GM19351 (cell line): ENCODE results near the gene ETV6.
A peak's percentile ranks its signal among the peaks of the same experiment; 100 is the strongest.

Source experiments
- ATAC-seq: cut with Tn5 transposase; IDR thresholded peaks from one replicate; pipeline ENCODE4 v1.9.1; 2021; ENCODE audit warnings: mild to moderate bottlenecking, moderate library complexity; ENCODE audit not compliant: unreplicated experiment

Gene ETV6

DNA sequence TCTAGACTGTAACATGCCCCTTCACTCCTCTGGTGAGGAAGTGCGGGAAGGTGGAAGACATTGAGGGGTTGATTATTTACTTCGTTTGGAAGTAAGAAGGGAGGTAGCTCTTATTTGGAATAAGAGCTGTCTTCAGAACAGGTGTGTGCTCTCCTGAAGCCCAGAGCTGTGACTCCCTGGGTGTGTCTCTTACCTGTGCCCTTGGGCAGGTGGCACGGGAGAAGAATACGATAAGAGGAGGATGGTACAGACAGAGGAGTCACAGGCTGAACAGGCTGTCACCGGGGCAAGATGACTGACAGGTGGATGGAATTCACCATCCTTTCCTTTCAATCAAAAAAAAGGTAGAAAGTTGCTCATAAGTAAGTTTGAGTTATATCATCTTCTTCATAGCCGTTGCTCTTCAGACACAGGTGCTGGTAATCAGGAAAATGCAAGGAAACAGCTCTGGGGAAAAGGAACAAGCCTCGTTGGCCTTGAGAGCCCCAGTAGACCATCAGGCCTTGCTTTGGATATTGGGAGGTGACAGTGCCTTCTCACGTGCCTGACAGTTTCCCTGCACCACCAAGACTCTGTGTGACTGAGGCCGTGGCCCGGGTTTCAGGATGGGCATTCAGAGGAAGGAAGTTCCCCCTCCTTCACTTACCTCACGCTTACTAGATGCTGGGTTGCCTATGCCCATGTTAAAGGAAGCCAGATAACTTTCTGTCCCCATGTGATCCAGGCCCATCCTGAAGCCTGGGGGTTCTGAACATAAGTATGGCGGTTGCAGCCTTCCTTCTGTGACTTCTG, 120.4 kb downstream of the ETV6 start:
- ATAC-seq = no peak

DNA sequence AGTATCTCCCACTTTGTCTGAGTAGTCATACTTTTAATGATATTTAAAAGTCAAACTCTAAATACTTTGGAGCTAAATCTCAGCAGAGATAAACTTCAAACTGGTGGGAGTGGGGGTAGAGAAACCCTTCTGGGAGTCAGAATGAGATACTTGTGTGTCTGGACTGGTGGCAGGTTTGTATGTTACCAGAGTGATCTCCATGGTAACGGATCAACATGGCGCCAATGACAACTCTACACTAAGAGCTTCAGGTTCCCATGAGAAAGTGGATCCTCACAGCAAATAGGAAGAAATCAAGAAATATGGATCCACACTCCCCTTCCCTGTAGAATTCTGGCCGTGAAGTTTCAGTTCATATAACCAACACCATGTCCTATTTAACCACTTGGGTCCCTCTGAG, 121.9 kb downstream of the ETV6 start:
- no peak for ATAC-seq

DNA sequence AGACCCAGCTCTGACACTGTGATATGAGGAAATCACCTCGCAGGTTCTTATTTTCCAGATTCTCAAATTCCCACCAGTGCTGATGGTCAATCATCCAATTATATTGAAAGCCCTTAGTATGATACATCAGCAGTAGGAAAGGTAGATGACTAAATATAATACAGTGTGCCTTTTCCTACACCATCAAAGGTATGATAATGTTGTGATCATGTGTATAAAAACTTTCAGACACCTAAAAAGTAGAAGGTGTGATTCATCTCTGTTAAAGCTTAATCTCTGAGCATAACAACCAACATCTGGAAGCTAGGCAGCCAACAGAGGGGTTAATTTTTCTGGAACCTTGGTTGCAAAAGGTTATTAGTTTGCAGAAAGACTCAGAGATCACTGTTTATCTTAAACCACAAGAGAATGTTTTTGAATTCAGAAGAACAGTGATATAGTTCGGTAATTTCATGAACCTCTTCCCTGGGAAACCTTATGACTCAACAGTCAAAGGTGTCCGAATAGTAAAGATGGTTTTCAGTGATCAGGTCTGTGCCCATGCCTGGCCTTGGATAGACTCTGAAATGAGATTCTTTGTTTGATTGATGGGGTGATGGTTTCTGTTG, 122.5 kb downstream of the ETV6 start:
- ATAC-seq = no peak

DNA sequence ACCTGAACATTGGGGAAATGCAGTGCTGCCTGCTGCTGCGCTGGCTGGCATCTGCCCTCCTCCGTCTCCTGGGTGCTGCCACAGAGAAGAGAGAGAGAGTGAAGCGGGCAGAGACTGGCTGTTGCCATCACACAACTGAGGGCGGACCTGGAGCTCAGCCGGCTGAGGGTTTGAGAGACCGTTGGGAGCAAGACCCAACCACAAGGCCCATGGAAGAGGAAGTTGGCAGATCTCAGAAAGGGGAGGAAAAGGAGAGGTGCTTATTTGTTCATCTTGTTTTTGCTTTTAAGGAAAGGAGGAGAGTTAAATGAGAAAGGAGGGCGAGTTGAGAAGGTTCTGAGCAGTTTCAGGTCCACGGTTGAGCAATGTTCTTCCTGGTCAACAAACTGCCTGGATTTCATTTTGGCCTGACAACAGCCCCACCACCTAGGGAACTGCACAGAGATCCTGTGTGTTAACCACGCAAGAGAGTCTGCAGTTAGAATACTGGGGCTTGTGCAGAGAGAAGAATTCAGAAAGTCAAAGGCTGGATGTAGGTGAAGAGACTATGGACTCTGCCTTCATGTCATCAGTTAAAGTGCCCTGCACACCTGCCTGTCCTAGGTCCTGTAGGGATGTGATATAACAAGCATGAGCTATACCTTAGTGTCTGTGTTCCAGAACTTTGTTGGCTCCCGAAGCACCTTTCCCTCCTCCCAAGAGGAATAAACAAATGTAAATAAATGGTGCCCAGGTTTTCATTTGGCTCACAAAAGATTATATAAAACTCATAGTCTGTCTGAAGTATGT, 124.6 kb downstream of the ETV6 start:
- no peak for ATAC-seq

DNA sequence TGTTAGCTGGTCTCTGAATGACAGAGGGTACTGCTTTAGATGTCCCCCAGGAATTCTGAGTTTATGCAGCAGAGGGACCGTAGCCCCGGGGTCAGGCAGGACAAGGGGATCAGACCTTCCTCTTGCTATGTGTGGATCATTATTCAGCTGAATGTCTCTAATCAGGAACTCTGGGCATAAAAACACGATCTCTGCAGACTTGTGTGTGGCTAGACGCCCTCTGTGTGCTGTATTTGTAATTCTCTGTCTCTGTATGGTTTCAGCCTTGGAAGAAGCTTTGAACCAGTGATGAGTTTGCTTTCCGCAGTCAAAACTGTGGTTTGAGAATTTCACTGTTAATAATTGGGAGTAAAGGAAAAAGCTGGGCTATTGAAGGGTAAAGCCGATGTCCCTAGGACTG, 125.3 kb downstream of the ETV6 start:
- no peak for ATAC-seq

DNA sequence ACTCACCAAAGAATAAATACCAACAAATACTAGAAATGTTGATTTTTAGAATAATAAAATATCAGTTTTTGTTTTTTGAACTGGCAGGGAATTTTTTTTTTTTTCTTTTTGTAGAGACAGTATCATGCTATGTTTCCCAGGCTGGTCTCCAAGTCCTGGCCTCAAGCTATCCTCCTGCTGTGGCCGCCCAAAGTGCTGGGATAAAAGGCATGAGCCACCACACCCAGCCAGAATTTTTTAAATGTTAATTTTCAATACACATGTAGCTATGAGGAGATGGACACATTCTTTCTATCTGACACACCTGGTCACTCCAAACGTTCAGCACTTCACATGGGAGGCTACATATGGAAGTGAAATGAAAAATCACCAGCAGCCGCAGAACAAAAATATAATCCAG, 126.8 kb downstream of the ETV6 start:
- no peak for ATAC-seq

DNA sequence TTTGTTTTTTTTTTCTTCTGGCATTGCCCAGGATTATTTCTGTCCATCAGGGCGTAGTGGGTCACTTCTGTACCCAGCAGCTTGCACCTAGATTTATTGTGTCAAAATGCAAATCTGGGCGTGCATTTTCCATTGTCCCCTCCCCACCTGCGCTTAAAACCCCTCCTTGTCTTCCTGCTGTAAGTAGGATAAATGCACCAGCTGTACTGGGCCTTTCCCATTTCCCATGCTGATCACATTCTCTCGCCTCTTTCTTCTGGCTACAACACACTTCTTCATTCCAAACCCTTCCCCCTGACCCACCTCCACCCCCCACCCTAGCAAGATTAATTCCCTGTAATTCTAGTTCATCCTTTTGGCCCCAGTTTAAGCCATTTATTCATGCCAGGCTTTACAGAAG, 128.0 kb downstream of the ETV6 start:
- no peak for ATAC-seq

DNA sequence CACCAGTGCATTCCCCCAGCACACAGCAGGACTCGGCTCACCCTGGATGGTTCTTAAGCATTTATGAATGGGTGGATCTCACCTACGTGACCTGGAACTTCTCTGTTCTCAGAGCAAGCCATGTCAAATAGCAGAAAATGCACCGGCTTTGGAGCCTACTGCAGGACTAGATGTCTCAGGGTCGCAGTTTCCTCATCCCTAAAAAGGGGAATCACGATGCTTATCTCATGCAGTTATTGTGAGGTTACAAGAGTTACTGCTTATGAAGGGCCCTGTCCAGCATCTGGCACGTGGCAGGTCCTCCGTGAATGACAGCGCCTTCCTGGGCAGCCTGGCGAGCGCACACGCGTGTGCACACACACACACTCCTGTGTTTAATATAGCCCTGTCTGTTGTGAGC, 128.5 kb downstream of the ETV6 start:
- no peak for ATAC-seq

DNA sequence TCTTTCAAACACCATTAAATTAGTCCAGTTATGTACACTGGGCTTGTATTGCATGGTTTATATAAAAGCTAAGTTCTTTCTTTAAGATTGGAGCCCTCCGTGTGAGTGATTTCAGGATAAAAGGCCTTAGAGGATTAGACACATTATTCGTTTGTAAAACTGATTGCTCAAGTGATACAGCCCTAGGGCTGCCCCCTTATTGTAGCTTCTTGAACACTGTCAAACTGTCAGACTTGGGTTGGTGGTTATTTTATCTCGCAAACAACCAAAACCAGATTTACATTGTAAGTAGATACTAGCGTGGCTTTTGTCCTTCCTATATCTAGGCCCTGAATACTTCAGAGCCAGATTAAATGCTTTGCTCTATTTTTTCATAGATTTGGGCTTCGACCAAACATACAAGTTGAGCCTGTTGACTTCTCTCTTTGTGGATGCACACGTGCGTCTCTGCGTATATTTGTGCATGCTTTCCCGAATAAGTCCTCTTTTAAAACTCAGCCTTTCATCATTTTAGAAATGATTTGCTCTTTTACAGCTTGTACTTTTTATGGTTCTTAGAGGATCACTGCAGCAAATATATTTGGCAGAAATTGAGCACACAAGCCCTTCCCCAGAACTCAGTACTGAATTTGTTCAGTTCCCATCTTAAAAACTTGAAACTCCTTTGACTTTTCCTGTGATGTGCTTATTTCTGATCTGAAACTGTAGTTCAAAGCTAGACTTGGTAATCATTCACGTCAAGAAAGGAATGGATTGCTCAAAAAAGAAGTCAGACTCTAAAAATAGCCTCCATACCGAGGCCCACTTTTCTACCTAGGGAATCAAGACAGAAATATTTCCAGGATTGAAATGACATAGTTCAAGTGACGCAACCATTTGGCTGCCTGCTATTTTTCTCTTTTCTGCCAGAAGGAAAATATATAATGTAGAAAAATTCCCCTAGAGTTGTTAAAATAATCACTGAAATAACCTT, 129.5 kb downstream of the ETV6 start:
- no peak for ATAC-seq

DNA sequence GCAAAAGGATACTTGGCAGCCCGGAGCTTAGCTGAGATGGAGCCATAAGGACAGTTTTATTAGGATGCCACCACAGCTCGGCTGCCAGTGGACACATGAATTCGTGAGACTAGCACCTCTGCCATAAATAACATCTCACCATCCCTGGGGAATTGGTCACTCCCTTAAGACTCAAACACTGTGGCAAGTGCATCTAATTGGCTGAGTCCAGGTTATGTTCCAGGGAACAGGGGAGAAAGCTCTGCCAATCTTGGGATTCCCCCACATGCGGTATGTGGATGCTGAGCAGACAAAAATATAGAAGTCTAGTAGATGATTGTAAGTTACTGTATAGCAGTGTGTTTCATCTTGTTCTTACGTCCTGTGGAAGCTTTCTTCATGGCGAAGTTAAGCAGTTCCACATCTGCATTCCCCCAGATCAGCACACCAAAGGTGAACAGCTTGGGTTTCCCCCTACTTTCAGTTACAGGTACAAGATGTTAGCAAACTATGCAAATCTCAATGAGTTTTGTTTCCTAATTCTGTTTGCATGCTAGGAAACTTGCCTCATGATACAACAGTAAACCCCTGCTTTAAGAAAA, 131.1 kb downstream of the ETV6 start:
- ATAC-seq = peak; percentile 87

DNA sequence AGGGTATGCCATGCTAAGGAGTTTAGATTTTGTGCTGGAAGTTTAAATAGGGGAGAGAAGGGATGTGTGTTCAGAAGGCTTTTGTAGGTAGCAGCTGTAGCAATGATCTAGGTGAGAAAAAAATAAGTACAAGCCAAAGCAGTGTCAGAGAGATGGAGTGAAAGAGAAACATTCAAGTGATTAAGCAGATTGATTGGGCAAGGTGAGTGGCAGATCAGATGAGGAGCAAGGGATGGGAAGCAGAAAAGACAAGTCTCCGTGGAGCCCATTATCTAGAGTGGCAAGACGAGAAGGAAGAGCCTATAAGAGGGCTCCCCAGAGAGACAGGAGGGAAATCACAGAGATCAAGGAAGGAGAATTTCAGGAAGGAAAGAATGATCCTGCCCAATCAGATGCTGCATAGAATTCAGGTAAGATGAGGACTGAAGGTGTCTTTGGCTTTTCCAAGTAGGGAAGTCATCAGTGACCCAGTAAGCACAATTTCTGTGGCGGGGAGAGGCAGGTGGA, 133.5 kb downstream of the ETV6 start:
- no peak for ATAC-seq

DNA sequence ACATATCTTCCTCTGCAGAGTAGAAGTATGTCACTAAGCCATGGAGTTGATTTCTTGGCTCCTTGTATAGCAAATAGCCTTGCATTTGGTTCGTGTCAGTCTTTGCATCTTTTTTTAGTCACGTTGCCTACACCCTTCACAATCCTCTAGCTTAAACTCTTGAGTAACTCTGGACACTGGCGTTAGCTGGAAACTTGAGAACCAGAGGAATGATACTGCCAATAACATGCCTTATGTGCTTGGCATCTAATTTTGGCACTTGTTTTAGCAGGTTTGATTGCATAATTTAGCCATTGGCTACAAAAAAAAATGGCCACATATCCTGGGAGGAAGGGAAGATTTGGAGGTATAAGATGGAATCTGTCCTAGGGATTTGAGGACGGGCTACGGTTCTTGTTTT, 136.2 kb downstream of the ETV6 start:
- no peak for ATAC-seq

DNA sequence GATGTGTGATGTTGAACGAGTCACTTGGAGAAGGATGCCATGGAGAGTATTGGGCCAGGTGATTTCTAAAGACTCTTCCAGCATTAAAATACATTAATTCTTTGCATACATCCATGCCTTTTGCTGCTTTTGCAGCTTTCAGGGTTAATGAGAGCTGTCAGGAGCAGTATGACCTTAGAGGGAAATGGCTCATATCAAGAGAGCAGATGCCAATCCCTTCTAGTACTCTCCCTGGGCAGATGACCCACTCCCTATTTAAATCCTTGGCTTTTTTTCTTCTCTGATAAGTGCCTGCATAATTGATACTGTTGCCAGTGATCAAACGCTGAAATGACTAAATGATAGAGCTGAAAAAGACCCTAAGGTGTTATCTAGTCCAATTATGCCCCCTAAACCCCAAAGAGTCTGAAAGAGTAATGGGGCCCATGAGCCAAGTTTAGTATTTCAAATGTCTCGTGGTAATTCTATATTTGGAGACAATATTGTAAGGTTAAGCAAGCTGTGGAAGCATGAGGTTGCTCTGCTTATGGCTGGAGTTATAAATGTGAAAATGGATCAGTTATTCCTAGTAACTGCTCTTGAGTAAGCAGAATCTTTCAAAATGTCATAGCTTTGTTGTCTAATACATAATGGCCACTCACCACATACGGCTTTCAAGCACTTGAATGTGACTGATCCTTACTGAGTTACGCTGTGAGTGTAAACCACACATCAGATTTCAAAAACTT, 137.3 kb downstream of the ETV6 start:
- ATAC-seq = no peak

DNA sequence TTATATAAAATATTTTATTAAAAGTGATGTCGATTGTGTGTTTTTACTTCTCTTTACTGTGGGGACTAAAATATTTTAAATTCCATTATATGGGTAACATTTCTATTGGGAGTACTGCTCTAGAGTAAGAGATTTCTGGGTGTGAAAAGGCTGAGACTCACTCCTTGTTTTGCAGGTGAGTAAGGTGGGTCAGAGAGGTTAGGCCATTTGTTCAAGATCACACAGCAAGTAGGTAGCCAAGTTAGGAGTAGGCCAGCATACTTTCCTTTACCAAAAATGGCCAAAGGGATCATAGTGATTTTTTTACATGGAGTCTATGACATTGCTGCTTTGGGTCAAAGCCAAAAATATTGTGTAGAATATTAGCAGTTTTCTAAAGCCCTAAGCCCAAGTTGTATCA, 138.0 kb downstream of the ETV6 start:
- ATAC-seq = no peak

DNA sequence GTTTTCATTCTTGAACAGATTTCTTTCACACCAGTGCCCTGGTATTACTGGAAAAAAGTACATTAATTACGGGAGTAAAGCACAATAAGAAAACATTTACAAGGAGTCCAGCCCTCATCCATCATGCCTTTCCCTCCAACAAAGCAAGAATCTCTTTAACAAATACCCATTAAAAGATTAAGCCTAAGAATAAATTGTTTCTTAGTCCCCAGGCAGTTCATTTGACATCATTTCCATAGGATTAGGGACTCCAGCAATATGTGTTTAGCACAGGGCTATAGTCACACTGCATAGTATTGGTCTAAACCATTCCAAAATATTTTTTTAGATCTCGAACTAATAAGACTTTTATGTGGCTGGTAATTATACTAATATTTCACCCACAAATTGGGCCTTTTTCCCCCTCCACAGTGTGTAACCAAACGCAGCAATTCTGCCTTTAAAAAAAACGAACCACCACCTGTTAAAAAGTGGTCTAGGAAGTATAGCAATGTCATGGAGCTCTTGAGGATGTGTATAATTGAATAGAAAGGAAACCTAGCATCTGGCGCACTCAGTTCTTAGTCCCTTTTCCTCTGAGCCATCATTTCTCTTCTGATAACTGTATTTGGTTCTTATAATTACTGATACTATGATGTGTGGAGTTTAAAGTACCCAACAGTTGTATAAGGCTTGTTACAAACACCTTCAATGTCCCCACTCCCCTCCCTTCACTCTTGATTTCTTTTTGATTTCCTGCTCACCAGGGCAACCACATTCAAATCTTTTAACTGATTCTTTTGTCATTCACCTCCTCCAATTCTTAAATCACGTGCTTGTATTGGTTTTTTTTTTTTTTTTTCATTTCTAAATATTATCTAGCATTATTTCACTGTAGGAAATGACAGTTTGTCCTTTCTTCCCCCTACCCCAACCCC, 138.7 kb downstream of the ETV6 start:
- no peak for ATAC-seq

DNA sequence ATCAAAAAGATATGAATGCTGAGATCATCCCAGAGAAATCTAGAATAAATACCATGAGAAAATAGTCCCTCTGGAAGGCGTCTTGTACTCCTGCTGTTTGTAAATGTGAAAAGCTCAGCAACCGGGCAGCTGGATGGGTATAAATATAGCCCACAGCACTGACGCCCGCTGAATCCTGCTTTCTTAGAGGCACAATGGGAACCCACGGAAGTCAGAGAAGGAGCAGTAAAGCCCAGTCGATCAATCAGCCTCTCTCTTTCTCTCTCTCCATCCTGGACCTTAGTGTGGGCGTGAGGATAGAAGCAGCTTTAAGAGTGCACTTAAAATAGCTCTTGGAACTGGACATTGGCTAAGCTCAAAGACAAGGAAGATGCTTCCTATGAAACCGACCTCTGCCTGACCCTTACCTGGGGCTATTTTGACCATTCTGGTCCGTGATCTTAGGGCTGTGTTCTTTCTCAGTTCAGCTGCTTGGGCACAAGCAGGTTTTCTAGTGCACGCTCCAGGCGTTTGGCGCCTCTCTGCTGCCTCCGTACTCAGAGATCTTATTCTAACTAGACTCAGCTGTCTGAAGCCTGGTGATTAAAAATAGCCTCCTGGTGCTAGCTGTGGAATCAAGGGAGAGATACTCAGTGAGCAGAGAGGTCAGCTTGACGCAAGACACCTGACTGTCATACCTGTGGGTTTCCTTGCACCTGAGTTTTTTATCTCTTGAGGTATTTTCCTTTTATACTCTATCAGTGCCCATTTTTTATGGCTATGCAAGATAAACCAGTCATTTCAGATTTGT, 144.6 kb downstream of the ETV6 start:
- no peak for ATAC-seq

DNA sequence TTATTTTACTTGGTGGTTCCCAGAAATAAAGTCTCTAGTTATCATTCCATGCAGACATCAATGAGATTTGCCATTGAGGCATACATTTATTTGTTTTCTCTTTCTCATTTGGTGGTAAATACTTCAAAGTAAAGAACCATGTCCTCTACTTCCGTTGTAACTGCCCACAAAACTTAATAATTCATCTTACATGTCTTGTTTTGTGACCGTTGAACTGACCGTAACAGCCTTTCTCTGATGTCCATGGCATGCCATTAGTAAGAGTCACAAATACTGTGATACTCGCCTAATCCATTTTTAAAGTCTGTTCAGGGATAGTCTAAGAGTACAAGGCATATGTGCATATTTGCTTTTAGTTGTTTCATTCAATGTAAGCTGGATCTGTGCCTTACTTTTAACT, 145.3 kb downstream of the ETV6 start:
- ATAC-seq = no peak
